H1 (cell line): ENCODE measurements around the gene DRP2. TPM values are rescaled to one million over a fixed set of nuclear protein-coding genes. Genes with fewer than 3 reads are reported as not detected.

Source experiments
- CHD7 ChIP-seq: fragments of 300-600 bp; sonication (generic); IDR thresholded peaks from 2 replicates; pipeline ENCODE4 v1.7.1; 2012; ENCODE audit warnings: low read length, moderate library complexity, mild to moderate bottlenecking, inconsistent platforms; ENCODE audit not compliant: insufficient replicate concordance
- EP300 ChIP-seq, 2 experiments: IDR thresholded peaks; 1 replicate in 1 of 2; 2 replicates in 1 of 2; pipeline ENCODE4 v1.6.1; 2011 to 2012; ENCODE audit warnings: low read depth in 2 of 2, low read length in 2 of 2, mild to moderate bottlenecking in 2 of 2, borderline replicate concordance in 1 of 2, inconsistent platforms in 1 of 2, moderate library complexity in 1 of 2
- HDAC6 ChIP-seq: IDR thresholded peaks from one replicate; pipeline ENCODE4 v1.7.1; 2012; ENCODE audit warnings: low read depth, mild to moderate bottlenecking, inconsistent platforms, low read length, moderate library complexity
- JUN ChIP-seq: IDR thresholded peaks from 2 replicates; pipeline ENCODE4 v1.6.1; 2011; ENCODE audit warnings: low read depth, mild to moderate bottlenecking, improper control_type of control experiment, low read length
- JUND ChIP-seq: IDR thresholded peaks from 2 replicates; pipeline ENCODE4 v1.6.1; 2011; ENCODE audit warnings: mild to moderate bottlenecking, improper control_type of control experiment, low read length
- KDM5A ChIP-seq: fragments of 200-600 bp; IDR thresholded peaks from 2 replicates; pipeline ENCODE4 v1.7.1; 2012; ENCODE audit warnings: mild to moderate bottlenecking, low read length, inconsistent platforms, mixed read lengths
- NRF1 ChIP-seq: IDR thresholded peaks from 2 replicates; pipeline ENCODE4 v1.6.1; 2011; ENCODE audit warnings: mild to moderate bottlenecking, low read depth, low read length, improper control_type of control experiment
- POLR2AphosphoS5 ChIP-seq: IDR thresholded peaks from 2 replicates; pipeline ENCODE4 v1.6.1; 2011; ENCODE audit warnings: low read depth, low read length
- TBP ChIP-seq: IDR thresholded peaks from 2 replicates; pipeline ENCODE4 v1.6.1; 2011; ENCODE audit warnings: low read depth, low read length, improper control_type of control experiment
- TCF12 ChIP-seq: IDR thresholded peaks from 2 replicates; pipeline ENCODE4 v1.6.1; 2011; ENCODE audit warnings: low read depth, mild to moderate bottlenecking, low read length
- YY1 ChIP-seq: IDR thresholded peaks from 2 replicates; pipeline ENCODE4 v1.6.1; 2011; ENCODE audit warnings: low read depth, mild to moderate bottlenecking, low read length
- polyA plus RNA-seq, 7 experiments: library from polyadenylated mRNA; depleted of rRNA in 3 of 7; stranded (reverse) in 5 of 7; unstranded in 2 of 7; fragments of >200 nt in 5 of 7; fragments of 200-250 nt in 2 of 7; gene quantifications; 1 replicate in 5 of 7; 2 replicates in 1 of 7; 4 replicates in 1 of 7; pipeline versions ENCODE4 v1.2.1 to v1.2.3, GENCODE V29; 2011 to 2013; ENCODE audit warnings: missing spikeins in 2 of 7, mixed read lengths in 2 of 7
- total RNA-seq: library from RNA; stranded (reverse); fragmentation: NEBNext Ultra II Directional; extraction: Animal tissue kit (Norgen Biotek cat#: 25700); gene quantifications from 2 replicates; pipeline ENCODE4 v1.2.1, GENCODE V29; 2021

The DRP2 gene
- total and polyA plus RNA-seq, 2 of the 8 experiments (the other 6 are each of a cell fraction or from before 2014, with no cell fraction given): 0.18 to 0.20 TPM

DNA sequence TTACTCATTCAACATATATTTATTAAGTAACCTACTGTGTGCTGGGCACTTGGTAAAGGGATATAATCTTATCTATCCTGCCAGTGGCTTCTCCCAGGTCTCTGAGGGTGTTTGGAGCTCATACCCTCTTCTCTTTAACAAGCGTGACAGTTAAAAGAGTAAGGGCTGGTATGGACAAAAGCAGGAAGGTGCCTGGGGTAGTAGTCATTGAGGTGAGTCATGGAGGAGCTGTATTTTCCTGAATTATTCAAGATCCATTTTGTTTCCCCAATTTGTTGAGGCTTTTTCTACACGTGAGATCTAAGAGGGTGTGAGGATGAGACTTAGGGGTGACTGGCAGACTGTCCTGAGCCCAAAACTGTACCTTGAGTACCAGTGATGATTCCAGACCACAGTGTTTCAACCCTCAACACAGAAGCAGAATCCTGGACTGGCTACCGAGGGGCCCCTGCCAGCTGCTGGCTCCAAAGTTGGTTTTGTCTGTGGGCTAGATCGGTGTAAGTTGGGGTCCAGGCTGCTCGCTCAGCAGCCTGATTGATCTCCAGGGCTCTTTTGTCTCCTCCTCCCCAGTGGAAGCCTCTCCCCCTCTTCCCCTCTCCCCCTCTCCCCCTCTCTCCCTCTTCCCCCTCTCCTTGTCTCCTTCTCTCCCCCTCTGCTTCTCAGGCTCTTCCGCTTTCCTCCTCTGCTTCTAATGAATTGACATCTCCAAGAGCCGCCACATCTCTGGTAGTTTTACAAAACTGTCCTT, at the start of gene DRP2 (continued):
- no peak for TF ChIP-seq CHD7
- TF ChIP-seq TBP: no peak
- no peak for TF ChIP-seq NRF1
- TF ChIP-seq YY1: no peak
- no peak for TF ChIP-seq POLR2AphosphoS5
- TF ChIP-seq JUND: no peak
- TF ChIP-seq TCF12: no peak
- no peak for TF ChIP-seq KDM5A
- no peak for TF ChIP-seq HDAC6
- no peak for TF ChIP-seq EP300 (IDR thresholded peaks at IDR 0.05; ENCODE audit: borderline replicate concordance in 1 of 2, low read depth in 2 of 2, low read length in 2 of 2)
- no peak for TF ChIP-seq JUN
